Subcutaneous adipose tissue (tissue), 4 donors: Measurements from ENCODE around the gene EVI2B. TPM values are rescaled to one million over a fixed set of nuclear protein-coding genes. Genes with fewer than 3 reads are reported as not detected.

Experiments used
- CTCF ChIP-seq: fragments of 450-650 bp; IDR thresholded peaks from one replicate; pipeline ENCODE4 v1.5.1; 2016; ENCODE audit warnings: low read depth, mild to moderate bottlenecking, control low read depth, antibody characterized with exemption, moderate library complexity
- total RNA-seq, 4 donors: library from RNA; depleted of rRNA; stranded (reverse); fragments of >200 nt; gene quantifications; one replicate each; pipeline ENCODE4 v1.1.0, GENCODE V29; 2016

Gene EVI2B
- total RNA-seq, 4 donors from 2014 or later = 11.7 to 115 (median 37.3) TPM

DNA sequence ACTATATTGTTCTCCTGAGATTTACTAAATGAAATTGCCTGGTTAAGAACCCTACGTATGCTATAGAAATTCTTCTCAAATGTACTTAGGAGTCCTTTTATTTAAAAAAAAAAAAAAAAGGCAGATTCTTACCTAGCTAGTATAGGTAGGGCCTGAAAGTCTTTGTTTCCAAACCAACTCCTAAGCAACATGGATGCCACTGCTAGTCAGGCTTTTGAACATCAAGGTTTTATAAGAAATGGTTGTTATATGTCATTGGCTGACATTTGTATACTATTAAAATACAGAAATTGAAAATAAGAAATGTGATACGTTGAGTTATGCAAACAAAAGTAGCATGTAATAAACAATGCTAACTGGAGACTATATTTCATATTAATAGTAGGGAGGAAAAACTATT, 6.4 kb upstream of the EVI2B start:
- no peak for TF ChIP-seq CTCF

GRCh38 chr17:31318851-31319661, 5.2 kb upstream of the EVI2B start:
- TF ChIP-seq CTCF = no peak

DNA sequence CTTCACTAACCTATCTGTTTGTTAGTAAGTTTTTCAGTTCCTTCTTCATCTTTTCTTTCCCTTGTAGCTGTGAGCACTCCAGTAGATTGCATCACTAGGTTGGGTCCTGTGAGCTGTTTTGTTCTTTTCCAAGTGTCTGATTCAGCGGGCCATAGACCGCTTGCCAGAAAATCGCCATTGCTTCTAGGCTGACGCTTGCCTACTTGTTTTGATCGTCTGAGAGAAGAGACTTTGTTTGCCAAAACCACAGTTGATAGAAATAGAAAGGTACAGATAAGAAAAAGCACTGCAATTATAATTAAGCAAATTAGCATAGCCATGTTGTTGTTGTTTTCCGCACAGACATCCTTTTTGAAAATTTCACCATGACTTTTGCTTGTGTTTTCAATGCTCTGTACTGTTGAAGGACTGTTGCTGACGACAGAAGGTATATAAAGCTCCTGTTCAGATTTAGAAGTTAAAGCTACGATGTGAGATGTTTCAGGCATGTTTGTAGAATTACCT, 4.5 kb upstream of the EVI2B start:
- no peak for TF ChIP-seq CTCF

- no peak for TF ChIP-seq CTCF
These were observed 887 bp upstream of the EVI2B start for GRCh38 chr17:31314782-31315100.

- no peak for TF ChIP-seq CTCF
These were observed 2.3 kb downstream of the EVI2B start for GRCh38 chr17:31311526-31311925.

DNA sequence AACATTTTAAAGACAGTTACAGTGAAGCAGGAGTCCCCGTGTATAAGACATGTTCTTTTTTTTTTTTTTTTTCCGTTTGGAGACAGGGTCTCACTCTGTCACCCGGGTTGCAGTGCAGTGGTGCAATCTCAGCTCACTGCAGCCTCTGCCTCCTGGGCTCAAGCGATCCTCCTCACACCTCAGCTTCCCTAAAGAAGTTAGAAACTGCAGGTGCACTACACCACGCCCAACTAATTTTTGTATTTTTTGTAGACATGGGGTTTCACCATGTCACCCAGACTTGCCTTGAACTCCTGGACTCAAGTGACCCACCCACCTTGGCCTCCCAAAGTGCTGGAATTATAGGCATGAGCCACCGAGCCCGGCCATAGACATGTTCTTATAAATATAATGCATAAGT, 3.0 kb downstream of the EVI2B start:
- TF ChIP-seq CTCF = no peak

DNA sequence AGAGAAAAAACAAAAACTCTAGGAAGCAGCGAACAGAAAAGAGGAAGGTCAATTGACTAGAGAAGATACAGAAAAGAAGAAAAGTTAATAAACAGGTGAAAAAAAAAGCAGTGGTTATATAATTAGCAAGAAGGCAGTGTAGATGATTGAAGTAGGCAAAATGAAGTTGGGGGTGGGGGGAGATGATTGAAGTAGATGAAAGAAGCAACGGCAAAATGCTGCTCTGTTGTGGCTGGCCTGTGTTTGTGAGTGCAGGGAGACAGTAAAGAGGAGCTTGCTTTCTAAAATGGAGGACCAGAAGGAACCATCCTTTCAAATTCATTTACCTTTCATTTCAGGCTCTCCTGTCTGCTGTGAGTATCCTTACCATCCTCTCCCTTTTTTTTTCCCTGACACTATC, 3.6 kb downstream of the EVI2B start:
- no peak for TF ChIP-seq CTCF
